Keratinocyte (primary cell): ENCODE results near the gene PTPN4. TPM values are rescaled to one million over a fixed set of nuclear protein-coding genes. Genes with fewer than 3 reads are reported as not detected.

Experiments used
- DNase-seq: peaks from one replicate; pipeline ENCODE4 v3.0.0-alpha.2; 2011; ENCODE audit warnings: low read depth, missing footprints, low spot score
- FAIRE-seq: peaks from 2 replicates; lab custom pipeline; 2011; peaks lifted over from hg19 to GRCh38; lab: Jason Lieb, UNC
- H2AFZ ChIP-seq: 2 replicates; pipeline ENCODE4 v1.6.0; 2012; ENCODE audit warnings: low read length, control low read depth, inconsistent platforms; ENCODE audit not compliant: control insufficient read depth
- H3K27ac ChIP-seq: 2 replicates; pipeline ENCODE4 v1.5.1; 2011; ENCODE audit warnings: low read length; ENCODE audit not compliant: control insufficient read depth, insufficient read depth
- H3K27me3 ChIP-seq: 3 replicates; pipeline ENCODE4 v1.6.0; 2011; ENCODE audit warnings: low read length; ENCODE audit not compliant: control insufficient read depth, insufficient read depth; ENCODE audit errors: extremely low read depth
- H3K36me3 ChIP-seq, 2 experiments: 2 replicates in 1 of 2; 3 replicates in 1 of 2; pipeline ENCODE4 v1.5.1; 2011; ENCODE audit warnings: low read length in 2 of 2, mild to moderate bottlenecking in 1 of 2; ENCODE audit not compliant: control insufficient read depth in 2 of 2, insufficient read depth in 2 of 2; ENCODE audit errors: extremely low read depth in 1 of 2
- H3K4me1 ChIP-seq: 3 replicates; pipeline ENCODE4 v1.5.1; 2011; ENCODE audit warnings: low read length; ENCODE audit not compliant: control insufficient read depth, insufficient read depth; ENCODE audit errors: extremely low read depth
- H3K4me2 ChIP-seq: 3 replicates; pipeline ENCODE4 v1.6.0; 2011; ENCODE audit warnings: low read depth, low read length; ENCODE audit not compliant: control insufficient read depth, insufficient read depth; ENCODE audit errors: extremely low read depth
- H3K4me3 ChIP-seq, 3 experiments: fragments of 200-600 bp in 1 of 3; sonication (generic) in 1 of 3; 2 replicates in 2 of 3; 3 replicates in 1 of 3; pipeline ENCODE4 v1.5.1; 2011 to 2016; ENCODE audit warnings: low read length in 3 of 3, mild to moderate bottlenecking in 3 of 3, control low read depth in 2 of 3, inconsistent platforms in 1 of 3, low read depth in 1 of 3, mixed read lengths in 1 of 3, mixed run types in 1 of 3, moderate library complexity in 1 of 3; ENCODE audit not compliant: control insufficient read depth in 2 of 3, insufficient read depth in 2 of 3; ENCODE audit errors: extremely low read depth in 1 of 3
- H3K79me2 ChIP-seq: 2 replicates; pipeline ENCODE4 v1.6.0; 2012; ENCODE audit warnings: low read length; ENCODE audit not compliant: control insufficient read depth, insufficient read depth
- H3K9ac ChIP-seq: 3 replicates; pipeline ENCODE4 v1.6.0; 2011; ENCODE audit warnings: low read length; ENCODE audit not compliant: control insufficient read depth, insufficient read depth; ENCODE audit errors: extremely low read depth
- H3K9me1 ChIP-seq: 3 replicates; pipeline ENCODE4 v1.6.0; 2011; ENCODE audit warnings: low read length; ENCODE audit not compliant: control insufficient read depth, insufficient read depth; ENCODE audit errors: extremely low read depth
- H3K9me3 ChIP-seq: 2 replicates; pipeline ENCODE4 v1.5.1; 2012; ENCODE audit warnings: low read depth, low read length; ENCODE audit not compliant: control insufficient read depth
- H4K20me1 ChIP-seq: 3 replicates; pipeline ENCODE4 v1.6.0; 2011; ENCODE audit warnings: low read length; ENCODE audit not compliant: control insufficient read depth, insufficient read depth; ENCODE audit errors: extremely low read depth
- CTCF ChIP-seq, 3 experiments: IDR thresholded peaks in 1 of 3; conservative IDR thresholded peaks in 1 of 3; optimal IDR thresholded peaks in 1 of 3; 2 replicates in 2 of 3; 3 replicates in 1 of 3; pipeline versions ENCODE3 to v1.5.1; 2011; ENCODE audit warnings: low read length in 3 of 3, mild to moderate bottlenecking in 3 of 3, moderate library complexity in 2 of 3, control low read depth in 1 of 3, inconsistent platforms in 1 of 3; ENCODE audit not compliant: insufficient read depth in 2 of 3; ENCODE audit errors: extremely low read depth in 1 of 3
- EZH2 ChIP-seq: IDR thresholded peaks from one replicate; pipeline ENCODE4 v1.6.1; 2012; ENCODE audit warnings: inconsistent platforms, mild to moderate bottlenecking, low read length, moderate library complexity
- dilution Hi-C: fragments of 300-500 bp; cut with MboI; formaldehyde crosslinking; loops from one replicate; pipeline ENCODE4 v1.7.0; 2020; ENCODE audit warnings: low sequenced_read_pairs; ENCODE audit not compliant: extremely low pct_ligation_motif_present
- polyA plus RNA-seq, 5 experiments: library from polyadenylated mRNA; depleted of rRNA in 3 of 5; stranded (reverse) in 3 of 5; stranded (forward) in 1 of 5; unstranded in 1 of 5; fragments of >200 nt; gene quantifications; 1 replicate in 1 of 5; 2 replicates in 3 of 5; 3 replicates in 1 of 5; pipeline versions ENCODE4 v1.2.1 to v1.2.3, GENCODE V29; 2011 to 2012; ENCODE audit warnings: missing spikeins in 2 of 5, low read depth in 1 of 5, low replicate concordance in 1 of 5

Gene PTPN4
- polyA plus RNA-seq, 1 donor (not counting 4 experiments of a cell fraction or from before 2014, with no cell fraction given), result 20.6 TPM

GRCh38 chr2:119723186-119723585 is 36.5 kb upstream of the PTPN4 start:
- H3K27me3 ChIP-seq, result no peaks in the 10 kb centered on the region
- H3K9me1 ChIP-seq, result no peaks in the 10 kb centered on the region
- no peak overlapping the region for H3K9ac ChIP-seq
- no peak for FAIRE-seq
- dilution Hi-C loops, result no loop called here
- H3K9me3 ChIP-seq, result no peaks in the 10 kb centered on the region
- no peaks in the 10 kb centered on the region for H3K79me2 ChIP-seq
- H3K4me3 ChIP-seq, result no peak overlapping the region
- H3K36me3 ChIP-seq, result no peaks in the 10 kb centered on the region
- DNase-seq, result no peak
- H3K4me2 ChIP-seq, result no peak overlapping the region
- no peaks in the 10 kb centered on the region for H3K4me1 ChIP-seq
- H2AFZ ChIP-seq, result no peak overlapping the region
- TF ChIP-seq EZH2 (no peak), CTCF (optimal IDR thresholded peaks at IDR 0.05 in 1 of 3, IDR thresholded peaks at IDR 0.05 in 1 of 3, conservative IDR thresholded peaks at IDR 0.05 in 1 of 3; ENCODE audit: extremely low read depth in 1 of 3, insufficient read depth in 2 of 3, low read length in 3 of 3) (no peak)
- no peaks in the 10 kb centered on the region for H4K20me1 ChIP-seq
- H3K27ac ChIP-seq, result no peak overlapping the region

DNA sequence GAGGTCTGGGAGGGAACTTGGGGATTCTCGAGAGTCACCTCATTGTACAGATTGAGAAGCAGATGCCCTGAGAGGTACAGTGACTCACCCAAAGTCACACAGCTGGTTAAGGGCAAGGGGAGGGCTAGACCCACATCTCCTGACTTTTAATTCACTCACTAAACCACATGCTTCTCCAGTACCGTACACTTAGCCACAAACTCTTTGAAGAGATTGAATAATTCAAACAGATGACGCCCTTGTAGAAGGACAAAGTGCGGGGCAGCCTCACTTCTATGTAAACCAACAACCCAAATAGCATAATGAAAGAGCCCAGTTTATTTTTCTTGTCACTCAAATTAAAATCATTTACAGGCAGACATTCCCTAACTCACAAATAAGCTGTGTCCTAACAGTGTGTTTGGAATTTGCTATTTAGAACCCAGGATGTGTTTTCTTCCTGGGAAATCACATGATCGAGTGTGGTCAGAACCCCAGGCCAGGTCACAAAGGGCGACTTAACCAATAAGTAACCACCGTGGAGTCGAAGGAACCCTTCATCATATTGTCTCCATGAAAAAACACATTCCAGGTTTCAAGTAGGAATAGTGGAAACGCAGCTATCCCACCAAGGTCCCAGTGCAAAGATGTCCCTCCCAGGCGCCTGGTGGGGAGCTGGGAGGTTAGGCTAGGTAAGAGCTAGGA is 35.8 kb upstream of the PTPN4 start:
- dilution Hi-C loops, result no loop called here
- no peaks in the 10 kb centered on the region for H3K4me1 ChIP-seq
- H2AFZ ChIP-seq, result no peak overlapping the region
- DNase-seq, result no peak
- no peak for FAIRE-seq
- no peak overlapping the region for H3K27ac ChIP-seq
- no peaks in the 10 kb centered on the region for H3K36me3 ChIP-seq
- no peak overlapping the region for H3K4me2 ChIP-seq
- H3K4me3 ChIP-seq, result no peak overlapping the region
- H3K9me3 ChIP-seq, result no peaks in the 10 kb centered on the region
- H3K79me2 ChIP-seq, result no peaks in the 10 kb centered on the region
- H3K9ac ChIP-seq, result no peak overlapping the region
- TF ChIP-seq CTCF (optimal IDR thresholded peaks at IDR 0.05 in 1 of 3, IDR thresholded peaks at IDR 0.05 in 1 of 3, conservative IDR thresholded peaks at IDR 0.05 in 1 of 3; ENCODE audit: extremely low read depth in 1 of 3, insufficient read depth in 2 of 3, low read length in 3 of 3) (no peak), EZH2 (no peak)
- no peaks in the 10 kb centered on the region for H3K27me3 ChIP-seq
- no peaks in the 10 kb centered on the region for H3K9me1 ChIP-seq
- no peaks in the 10 kb centered on the region for H4K20me1 ChIP-seq
